ENCODE data around the gene SEC62.
A peak's percentile ranks its signal among the peaks of the same experiment; 100 is the strongest.
"Not testable (repeated sequence)": the region's sequence is repeated elsewhere in the genome, so short reads cannot be mapped to it uniquely, and the experiment has no call there.

SEC62 gene

DNA sequence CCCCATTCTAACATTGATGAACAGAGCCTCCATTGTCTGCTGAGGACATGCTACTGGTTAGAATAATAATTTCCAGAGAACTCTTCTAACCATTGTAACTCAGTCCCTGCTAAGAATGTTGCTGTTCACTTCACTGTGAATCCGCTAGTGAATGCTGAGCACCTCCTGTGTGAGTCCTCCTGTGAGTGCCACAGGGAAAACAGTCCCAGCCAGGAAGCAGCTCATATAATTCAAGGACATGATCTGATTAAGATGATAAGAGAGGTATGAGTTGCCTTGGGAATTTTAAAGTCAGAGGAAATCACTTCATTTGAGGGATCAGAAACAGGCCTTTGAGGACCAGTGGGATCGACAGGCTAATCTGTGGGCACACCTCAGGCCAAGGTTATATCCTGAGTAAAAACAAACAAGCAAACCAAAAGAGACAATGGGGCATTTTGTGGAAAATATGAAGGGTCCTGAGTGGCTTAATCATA is 37.3 kb downstream of the SEC62 start:
- TF ChIP-seq, protein P1, sequence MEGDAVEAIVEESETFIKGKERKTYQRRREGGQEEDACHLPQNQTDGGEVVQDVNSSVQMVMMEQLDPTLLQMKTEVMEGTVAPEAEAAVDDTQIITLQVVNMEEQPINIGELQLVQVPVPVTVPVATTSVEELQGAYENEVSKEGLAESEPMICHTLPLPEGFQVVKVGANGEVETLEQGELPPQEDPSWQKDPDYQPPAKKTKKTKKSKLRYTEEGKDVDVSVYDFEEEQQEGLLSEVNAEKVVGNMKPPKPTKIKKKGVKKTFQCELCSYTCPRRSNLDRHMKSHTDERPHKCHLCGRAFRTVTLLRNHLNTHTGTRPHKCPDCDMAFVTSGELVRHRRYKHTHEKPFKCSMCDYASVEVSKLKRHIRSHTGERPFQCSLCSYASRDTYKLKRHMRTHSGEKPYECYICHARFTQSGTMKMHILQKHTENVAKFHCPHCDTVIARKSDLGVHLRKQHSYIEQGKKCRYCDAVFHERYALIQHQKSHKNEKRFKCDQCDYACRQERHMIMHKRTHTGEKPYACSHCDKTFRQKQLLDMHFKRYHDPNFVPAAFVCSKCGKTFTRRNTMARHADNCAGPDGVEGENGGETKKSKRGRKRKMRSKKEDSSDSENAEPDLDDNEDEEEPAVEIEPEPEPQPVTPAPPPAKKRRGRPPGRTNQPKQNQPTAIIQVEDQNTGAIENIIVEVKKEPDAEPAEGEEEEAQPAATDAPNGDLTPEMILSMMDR (IDR thresholded peaks at IDR 0.05; ENCODE audit: borderline replicate concordance, control extremely low read depth, extremely low read depth, insufficient read depth, missing control alignments), result no peak
- in situ Hi-C loops (cut with MboI; ENCODE audit: low sequenced_read_pairs, unreplicated experiment), result no loop called here
- no peak for DNase-seq (ENCODE audit: low spot score)

DNA sequence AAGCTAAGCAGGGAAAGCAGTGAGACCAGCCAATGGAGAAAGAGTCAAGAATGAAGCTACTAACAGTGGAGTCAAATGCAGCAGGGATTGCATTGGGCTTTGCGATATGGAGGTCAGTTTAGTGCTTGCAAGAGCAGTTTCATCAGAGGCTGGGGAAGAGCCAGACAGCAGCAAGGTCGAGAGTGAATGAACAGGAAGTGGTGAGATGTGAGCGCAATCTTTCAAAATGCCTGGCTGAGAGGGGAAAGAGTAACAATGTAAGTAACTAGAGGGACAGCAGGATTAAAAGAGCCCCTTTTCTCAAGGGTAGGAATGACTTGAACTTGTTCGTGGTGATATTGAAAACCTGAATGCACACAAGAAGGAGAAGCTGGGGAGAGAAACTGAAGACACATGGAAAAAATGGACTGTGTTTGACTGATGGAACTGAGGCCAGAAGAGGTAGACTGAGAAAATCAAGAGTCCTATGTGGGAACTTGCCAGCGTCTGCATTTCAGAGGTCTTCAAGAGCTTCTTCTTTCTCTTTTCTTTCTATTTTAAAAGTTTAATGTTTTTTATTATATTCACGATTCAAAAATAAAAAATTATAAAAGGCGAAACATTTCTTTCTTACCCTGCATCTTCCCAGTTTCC is 40.5 kb downstream of the SEC62 start:
- TF ChIP-seq, protein P1 (IDR thresholded peaks at IDR 0.05; ENCODE audit: borderline replicate concordance, control extremely low read depth, extremely low read depth, insufficient read depth, missing control alignments), result no peak
- in situ Hi-C loops (cut with MboI; ENCODE audit: low sequenced_read_pairs, unreplicated experiment), result no loop called here
- DNase-seq (ENCODE audit: low spot score), result peak; percentile 65

DNA sequence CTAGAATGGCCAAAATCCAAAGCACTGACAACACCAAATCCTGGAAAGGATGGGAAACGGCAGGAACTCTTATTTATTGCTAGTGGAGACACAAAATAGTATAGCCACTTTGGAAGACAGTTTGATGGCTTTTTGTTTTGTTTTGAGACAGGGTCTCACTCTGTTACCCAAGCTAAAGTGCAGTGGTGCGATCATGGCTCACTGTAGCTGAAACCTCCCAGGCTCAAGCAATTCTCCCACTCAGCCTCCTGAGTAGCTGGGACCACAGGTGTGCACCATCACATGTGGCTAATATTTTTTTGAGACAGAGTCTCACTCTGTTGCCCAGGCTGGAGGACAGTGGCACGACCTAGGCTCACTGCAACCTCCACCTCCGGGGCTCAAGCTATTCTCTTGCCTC is 43.9 kb downstream of the SEC62 start:
- no peak for DNase-seq (ENCODE audit: low spot score)
- in situ Hi-C loops (cut with MboI; ENCODE audit: low sequenced_read_pairs, unreplicated experiment), result no loop called here
- TF ChIP-seq, protein P1 (IDR thresholded peaks at IDR 0.05; ENCODE audit: borderline replicate concordance, control extremely low read depth, extremely low read depth, insufficient read depth, missing control alignments), result no peak

DNA sequence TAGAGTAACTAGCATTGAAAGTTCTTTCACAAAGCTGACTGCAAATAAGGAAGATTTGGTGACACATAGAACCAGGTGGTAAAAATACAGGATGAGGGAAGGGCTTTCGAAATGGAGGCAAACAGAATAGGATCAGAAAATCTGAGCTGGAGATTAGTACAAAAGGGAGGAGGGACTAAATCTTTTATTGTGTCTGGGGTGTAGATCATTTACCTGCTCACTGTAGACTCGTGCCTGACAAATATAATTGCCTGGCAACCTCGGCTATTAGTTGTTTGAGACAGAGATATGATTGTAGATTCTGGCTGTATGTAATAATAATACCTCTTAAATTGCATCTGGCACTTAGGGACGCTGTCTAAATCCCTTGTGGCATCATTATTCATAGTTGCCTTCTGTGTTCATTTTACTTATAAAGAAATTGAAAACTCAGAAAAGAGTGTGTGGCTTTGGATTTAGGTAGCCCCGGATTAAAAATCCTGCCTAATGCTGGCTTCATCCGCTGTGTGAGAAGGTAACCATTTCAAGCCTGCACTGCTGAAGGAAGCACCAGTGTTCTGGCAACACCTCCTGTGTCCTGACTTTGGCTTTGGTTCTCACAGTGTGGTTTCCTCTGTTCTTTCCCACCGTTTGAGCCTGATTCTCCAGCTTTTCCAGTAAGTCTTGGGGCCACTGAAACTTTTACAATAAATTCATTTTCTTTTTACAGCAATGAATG is 46.2 kb downstream of the SEC62 start:
- no peak for DNase-seq (ENCODE audit: low spot score)
- in situ Hi-C loops (cut with MboI; ENCODE audit: low sequenced_read_pairs, unreplicated experiment), result no loop called here
- TF ChIP-seq, protein P1 (IDR thresholded peaks at IDR 0.05; ENCODE audit: borderline replicate concordance, control extremely low read depth, extremely low read depth, insufficient read depth, missing control alignments), result no peak

DNA sequence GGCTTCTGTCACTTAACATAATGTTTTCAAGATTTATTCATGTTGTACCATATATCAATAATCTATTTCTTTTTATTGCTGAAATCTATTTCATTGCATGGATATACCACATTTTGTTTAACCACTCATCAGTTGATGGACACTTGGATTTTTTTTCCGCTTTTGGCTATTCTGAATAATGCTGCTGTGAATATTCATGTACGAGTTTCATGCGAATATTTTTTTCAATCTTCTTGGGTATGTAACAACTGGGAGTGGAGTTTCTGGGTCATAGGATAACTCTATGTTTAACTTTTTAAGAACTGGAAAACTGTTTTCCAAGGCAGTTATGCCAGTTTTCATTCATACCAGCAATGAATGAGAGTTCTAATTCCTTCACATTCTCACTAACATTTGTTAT is 49.5 kb downstream of the SEC62 start:
- TF ChIP-seq, protein P1 (IDR thresholded peaks at IDR 0.05; ENCODE audit: borderline replicate concordance, control extremely low read depth, extremely low read depth, insufficient read depth, missing control alignments), result no peak
- in situ Hi-C loops (cut with MboI; ENCODE audit: low sequenced_read_pairs, unreplicated experiment), result no loop called here

DNA sequence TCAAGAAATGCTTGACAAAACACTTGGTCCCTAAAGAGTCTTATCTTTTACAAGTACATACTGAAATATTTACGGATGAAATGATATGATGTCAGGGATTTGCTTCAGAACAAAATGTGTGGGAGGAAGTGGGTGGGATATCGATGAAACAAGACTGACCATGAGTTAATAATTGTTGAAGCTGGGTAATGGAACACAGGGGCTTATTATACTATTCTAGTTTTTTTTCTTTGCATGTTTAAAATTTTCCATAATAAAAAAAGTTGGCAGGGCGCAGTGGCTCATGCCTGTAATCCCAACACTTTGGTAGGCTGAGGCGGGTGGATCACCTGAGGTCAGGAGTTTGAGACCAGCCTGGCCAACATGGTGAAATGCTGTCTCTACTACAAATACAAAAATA is 52.7 kb downstream of the SEC62 start:
- in situ Hi-C loops (cut with MboI; ENCODE audit: low sequenced_read_pairs, unreplicated experiment); DNase-seq (ENCODE audit: low spot score): not testable (repeated sequence)

More for the DNA sequence above, 49.5 kb downstream of the SEC62 start:
- DNase-seq (ENCODE audit: low spot score), result no peak

DNA sequence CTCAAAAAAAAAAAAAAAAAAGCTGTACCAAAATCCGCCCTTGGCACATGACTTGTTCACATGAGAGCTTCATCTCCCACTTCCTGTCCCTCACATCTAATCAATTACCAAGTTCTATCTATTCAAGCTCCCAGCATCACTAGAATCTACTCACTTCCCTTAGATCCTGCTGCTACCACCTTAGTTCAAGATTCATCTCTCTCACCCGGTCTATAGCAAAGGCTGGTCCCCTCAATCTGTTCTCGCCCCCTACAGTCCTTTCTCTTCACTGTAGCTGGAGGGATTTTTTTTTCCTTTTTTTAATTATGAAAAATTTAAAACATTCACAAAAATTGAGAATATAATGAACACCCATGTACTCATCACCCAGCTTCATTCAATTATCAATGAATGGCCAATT is 54.5 kb downstream of the SEC62 start:
- no peak for DNase-seq (ENCODE audit: low spot score)
- TF ChIP-seq, protein P1 (IDR thresholded peaks at IDR 0.05; ENCODE audit: borderline replicate concordance, control extremely low read depth, extremely low read depth, insufficient read depth, missing control alignments), result no peak
- in situ Hi-C loops (cut with MboI; ENCODE audit: low sequenced_read_pairs, unreplicated experiment), result no loop called here
